Uterus (tissue), 2 donors: ENCODE results near the gene NFILZ.

ENCODE experiments used
- POLR2A ChIP-seq, 2 donors: fragments of 450-650 bp; IDR thresholded peaks; one replicate each; pipeline ENCODE4 v1.6.1; 2016; ENCODE audit warnings: antibody characterized with exemption in 2 of 2, mild to moderate bottlenecking in 1 of 2, moderate library complexity in 1 of 2
- TF ChIP-seq, protein P1 (sequence below), 4 experiments: fragments of 200-600 bp in 2 of 4; fragments of 450-650 bp in 2 of 4; sonication (generic) in 2 of 4; IDR thresholded peaks; one replicate each; pipeline ENCODE4 v1.5.1; 2016 to 2019; ENCODE audit warnings: antibody characterized with exemption in 4 of 4, mild to moderate bottlenecking in 2 of 4, moderate library complexity in 1 of 4

- no peak for TF ChIP-seq POLR2A (IDR thresholded peaks at IDR 0.05)
- TF ChIP-seq, protein P1, sequence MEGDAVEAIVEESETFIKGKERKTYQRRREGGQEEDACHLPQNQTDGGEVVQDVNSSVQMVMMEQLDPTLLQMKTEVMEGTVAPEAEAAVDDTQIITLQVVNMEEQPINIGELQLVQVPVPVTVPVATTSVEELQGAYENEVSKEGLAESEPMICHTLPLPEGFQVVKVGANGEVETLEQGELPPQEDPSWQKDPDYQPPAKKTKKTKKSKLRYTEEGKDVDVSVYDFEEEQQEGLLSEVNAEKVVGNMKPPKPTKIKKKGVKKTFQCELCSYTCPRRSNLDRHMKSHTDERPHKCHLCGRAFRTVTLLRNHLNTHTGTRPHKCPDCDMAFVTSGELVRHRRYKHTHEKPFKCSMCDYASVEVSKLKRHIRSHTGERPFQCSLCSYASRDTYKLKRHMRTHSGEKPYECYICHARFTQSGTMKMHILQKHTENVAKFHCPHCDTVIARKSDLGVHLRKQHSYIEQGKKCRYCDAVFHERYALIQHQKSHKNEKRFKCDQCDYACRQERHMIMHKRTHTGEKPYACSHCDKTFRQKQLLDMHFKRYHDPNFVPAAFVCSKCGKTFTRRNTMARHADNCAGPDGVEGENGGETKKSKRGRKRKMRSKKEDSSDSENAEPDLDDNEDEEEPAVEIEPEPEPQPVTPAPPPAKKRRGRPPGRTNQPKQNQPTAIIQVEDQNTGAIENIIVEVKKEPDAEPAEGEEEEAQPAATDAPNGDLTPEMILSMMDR (IDR thresholded peaks at IDR 0.05) = peak; percentile 72 to 99 (median 87)
Measured at GRCh38 chr19:8654591-8655339, 24.3 kb downstream of the NFILZ start.
